ENCODE measurements around the gene HMOX1. TPM values are rescaled to one million over a fixed set of nuclear protein-coding genes. Genes with fewer than 3 reads are reported as not detected.
A peak's percentile ranks its signal among the peaks of the same experiment; 100 is the strongest.

HMOX1 gene
- polyA plus RNA-seq, 1 donor (not counting 4 experiments of a cell fraction or from before 2014, with no cell fraction given) = 1.5 TPM

DNA sequence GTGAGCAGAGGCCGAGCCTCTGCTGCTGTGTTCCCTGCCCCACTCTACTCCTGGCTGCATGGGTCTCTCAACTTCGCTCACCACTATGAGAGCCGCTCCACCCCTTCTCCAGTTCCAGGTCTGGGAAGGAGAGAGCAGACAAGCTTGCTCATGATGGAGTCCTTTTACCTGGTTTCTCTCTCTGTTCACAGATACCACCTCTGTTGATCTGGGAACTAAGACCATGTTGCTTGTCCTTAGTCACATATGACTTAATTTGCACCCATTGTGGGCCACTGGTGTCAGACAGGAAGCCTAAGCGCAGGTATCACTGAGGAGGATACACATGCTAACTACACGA is 45.9 kb downstream of the HMOX1 start:
- Histone ChIP-seq H2AFZ (ENCODE audit: control insufficient read depth, low read length) (no peak overlapping the region), H3K4me2 (ENCODE audit: control insufficient read depth, extremely low read depth, insufficient read depth, low read depth, low read length) (no peak overlapping the region), H3K4me3 (ENCODE audit: control insufficient read depth in 2 of 3, extremely low read depth in 1 of 3, insufficient read depth in 2 of 3, low read depth in 1 of 3, low read length in 3 of 3) (no peak overlapping the region), H3K27ac (ENCODE audit: control insufficient read depth, insufficient read depth, low read length) (no peak overlapping the region), H3K36me3 (ENCODE audit: control insufficient read depth in 2 of 2, extremely low read depth in 1 of 2, insufficient read depth in 2 of 2, low read length in 2 of 2) (peaks cover 0 to 14% of the 10 kb centered on the region in 2 experiments), H3K9me3 (ENCODE audit: control insufficient read depth, low read depth, low read length) (no peaks in the 10 kb centered on the region), H3K27me3 (ENCODE audit: control insufficient read depth, extremely low read depth, insufficient read depth, low read length) (no peaks in the 10 kb centered on the region), H3K79me2 (ENCODE audit: control insufficient read depth, insufficient read depth, low read length) (no peaks in the 10 kb centered on the region), H4K20me1 (ENCODE audit: control insufficient read depth, extremely low read depth, insufficient read depth, low read length) (no peaks in the 10 kb centered on the region), H3K9ac (ENCODE audit: control insufficient read depth, extremely low read depth, insufficient read depth, low read length) (no peak overlapping the region), H3K4me1 (ENCODE audit: control insufficient read depth, extremely low read depth, insufficient read depth, low read length) (peaks cover 10% of the 10 kb centered on the region), H3K9me1 (ENCODE audit: control insufficient read depth, extremely low read depth, insufficient read depth, low read length) (no peaks in the 10 kb centered on the region)
- DNase-seq (ENCODE audit: low read depth, low spot score) = no peak
- FAIRE-seq = no peak
- dilution Hi-C loops (cut with MboI; ENCODE audit: extremely low pct_ligation_motif_present, low sequenced_read_pairs) = no loop called here
- no peak for TF ChIP-seq EZH2 (IDR thresholded peaks at IDR 0.05; ENCODE audit: low read length)
- TF ChIP-seq, protein P1, sequence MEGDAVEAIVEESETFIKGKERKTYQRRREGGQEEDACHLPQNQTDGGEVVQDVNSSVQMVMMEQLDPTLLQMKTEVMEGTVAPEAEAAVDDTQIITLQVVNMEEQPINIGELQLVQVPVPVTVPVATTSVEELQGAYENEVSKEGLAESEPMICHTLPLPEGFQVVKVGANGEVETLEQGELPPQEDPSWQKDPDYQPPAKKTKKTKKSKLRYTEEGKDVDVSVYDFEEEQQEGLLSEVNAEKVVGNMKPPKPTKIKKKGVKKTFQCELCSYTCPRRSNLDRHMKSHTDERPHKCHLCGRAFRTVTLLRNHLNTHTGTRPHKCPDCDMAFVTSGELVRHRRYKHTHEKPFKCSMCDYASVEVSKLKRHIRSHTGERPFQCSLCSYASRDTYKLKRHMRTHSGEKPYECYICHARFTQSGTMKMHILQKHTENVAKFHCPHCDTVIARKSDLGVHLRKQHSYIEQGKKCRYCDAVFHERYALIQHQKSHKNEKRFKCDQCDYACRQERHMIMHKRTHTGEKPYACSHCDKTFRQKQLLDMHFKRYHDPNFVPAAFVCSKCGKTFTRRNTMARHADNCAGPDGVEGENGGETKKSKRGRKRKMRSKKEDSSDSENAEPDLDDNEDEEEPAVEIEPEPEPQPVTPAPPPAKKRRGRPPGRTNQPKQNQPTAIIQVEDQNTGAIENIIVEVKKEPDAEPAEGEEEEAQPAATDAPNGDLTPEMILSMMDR (optimal IDR thresholded peaks at IDR 0.05 in 1 of 3, IDR thresholded peaks at IDR 0.05 in 1 of 3, conservative IDR thresholded peaks at IDR 0.05 in 1 of 3; ENCODE audit: extremely low read depth in 1 of 3, insufficient read depth in 2 of 3, low read length in 3 of 3) = no peak

DNA sequence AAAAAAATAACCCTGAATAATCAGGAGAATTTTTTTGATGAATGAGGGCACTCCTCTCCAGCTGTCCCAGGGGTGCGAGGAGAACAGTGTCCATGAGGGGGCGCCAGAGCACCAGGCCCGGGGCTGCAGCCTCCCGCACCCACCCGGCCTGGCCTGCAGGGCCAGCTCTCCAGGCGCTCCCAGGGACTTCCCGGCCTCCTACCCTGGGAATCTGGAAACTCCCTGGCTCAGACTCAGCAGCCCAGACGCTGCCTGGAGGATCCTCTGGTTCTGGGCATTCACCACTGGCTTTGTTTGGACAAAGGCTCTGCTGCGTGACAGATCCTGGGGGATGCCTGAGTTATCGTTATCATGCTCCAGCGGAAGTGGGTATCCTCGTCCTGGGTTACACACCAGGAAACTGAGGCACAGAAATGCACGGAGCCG is 50.0 kb downstream of the HMOX1 start:
- H3K9ac ChIP-seq (ENCODE audit: control insufficient read depth, extremely low read depth, insufficient read depth, low read length) = peak overlapping the region; percentile 44
- peaks cover 10% of the 10 kb centered on the region for H3K4me1 ChIP-seq (ENCODE audit: control insufficient read depth, extremely low read depth, insufficient read depth, low read length)
- H3K9me1 ChIP-seq (ENCODE audit: control insufficient read depth, extremely low read depth, insufficient read depth, low read length) = no peaks in the 10 kb centered on the region
- DNase-seq (ENCODE audit: low read depth, low spot score) = peak; percentile 40
- H3K4me2 ChIP-seq (ENCODE audit: control insufficient read depth, extremely low read depth, insufficient read depth, low read depth, low read length) = no peak overlapping the region
- peak; percentile 63 for FAIRE-seq
- peak overlapping the region; percentile 64 for H3K27ac ChIP-seq (ENCODE audit: control insufficient read depth, insufficient read depth, low read length)
- peaks cover 0 to 14% of the 10 kb centered on the region in 2 experiments for H3K36me3 ChIP-seq (ENCODE audit: control insufficient read depth in 2 of 2, extremely low read depth in 1 of 2, insufficient read depth in 2 of 2, low read length in 2 of 2)
- H4K20me1 ChIP-seq (ENCODE audit: control insufficient read depth, extremely low read depth, insufficient read depth, low read length) = no peaks in the 10 kb centered on the region
- peaks cover 12% of the 10 kb centered on the region for H3K9me3 ChIP-seq (ENCODE audit: control insufficient read depth, low read depth, low read length)
- H2AFZ ChIP-seq (ENCODE audit: control insufficient read depth, low read length) = peak overlapping the region; percentile 47
- H3K4me3 ChIP-seq (ENCODE audit: control insufficient read depth in 2 of 3, extremely low read depth in 1 of 3, insufficient read depth in 2 of 3, low read depth in 1 of 3, low read length in 3 of 3) = no peak overlapping the region
- TF ChIP-seq, protein P1 (optimal IDR thresholded peaks at IDR 0.05 in 1 of 3, IDR thresholded peaks at IDR 0.05 in 1 of 3, conservative IDR thresholded peaks at IDR 0.05 in 1 of 3; ENCODE audit: extremely low read depth in 1 of 3, insufficient read depth in 2 of 3, low read length in 3 of 3) = peak; percentile 88 to 99 (median 94)
- no peak for TF ChIP-seq EZH2 (IDR thresholded peaks at IDR 0.05; ENCODE audit: low read length)
- dilution Hi-C loops (cut with MboI; ENCODE audit: extremely low pct_ligation_motif_present, low sequenced_read_pairs) = no loop called here
- no peaks in the 10 kb centered on the region for H3K79me2 ChIP-seq (ENCODE audit: control insufficient read depth, insufficient read depth, low read length)
- H3K27me3 ChIP-seq (ENCODE audit: control insufficient read depth, extremely low read depth, insufficient read depth, low read length) = no peaks in the 10 kb centered on the region
